NCI-H1092 (cell line): ENCODE measurements around the gene TMEM132D.

Experiments used
- DNase-seq: peaks from one replicate; lab custom pipeline; 2025; lab: John Stamatoyannopoulos, UW

TMEM132D gene

GRCh38 chr12:129873111-129873832, 30.6 kb downstream of the TMEM132D start:
- DNase-seq, result no peak

GRCh38 chr12:129871991-129872972, 31.5 kb downstream of the TMEM132D start:
- DNase-seq, result peak; percentile 24

- no peak for DNase-seq
These were observed 33.0 kb downstream of the TMEM132D start for GRCh38 chr12:129870796-129871195.

GRCh38 chr12:129870136-129870535, 33.7 kb downstream of the TMEM132D start:
- no peak for DNase-seq

- no peak for DNase-seq
These were observed 35.2 kb downstream of the TMEM132D start for GRCh38 chr12:129868575-129868974.

- no peak for DNase-seq
These were observed 39.9 kb downstream of the TMEM132D start for GRCh38 chr12:129863938-129864337.

- DNase-seq, result no peak
These were observed 41.2 kb downstream of the TMEM132D start for GRCh38 chr12:129862561-129863175.

- DNase-seq, result no peak
These were observed 41.9 kb downstream of the TMEM132D start for GRCh38 chr12:129861951-129862350.

GRCh38 chr12:129854591-129854990, 49.2 kb downstream of the TMEM132D start:
- no peak for DNase-seq

- DNase-seq, result no peak
These were observed 52.5 kb downstream of the TMEM132D start for GRCh38 chr12:129851296-129851695.

- no peak for DNase-seq
These were observed 54.9 kb downstream of the TMEM132D start for GRCh38 chr12:129848876-129849275.

GRCh38 chr12:129847063-129847462, 56.8 kb downstream of the TMEM132D start:
- no peak for DNase-seq

- no peak for DNase-seq
These were observed 59.1 kb downstream of the TMEM132D start for GRCh38 chr12:129844662-129845220.

- DNase-seq, result no peak
These were observed 62.6 kb downstream of the TMEM132D start for GRCh38 chr12:129841251-129841650.

GRCh38 chr12:129840145-129840884, 63.5 kb downstream of the TMEM132D start:
- DNase-seq, result no peak

- no peak for DNase-seq
These were observed 64.1 kb downstream of the TMEM132D start for GRCh38 chr12:129839679-129840078.

- DNase-seq, result no peak
These were observed 72.5 kb downstream of the TMEM132D start for GRCh38 chr12:129831294-129831693.

- no peak for DNase-seq
These were observed 73.0 kb downstream of the TMEM132D start for GRCh38 chr12:129830796-129831195.

- no peak for DNase-seq
These were observed 75.9 kb downstream of the TMEM132D start for GRCh38 chr12:129827866-129828384.

- no peak for DNase-seq
These were observed 76.5 kb downstream of the TMEM132D start for GRCh38 chr12:129827102-129827865.
